Sigmoid colon (tissue), 4 donors: ENCODE measurements around the gene SLC22A5.

Experiments used
- POLR2AphosphoS5 ChIP-seq, 4 donors: sonication (generic); formaldehyde crosslinking; IDR thresholded peaks; one replicate each; pipeline ENCODE4 v1.6.1; 2017; ENCODE audit warnings: antibody characterized with exemption in 4 of 4
- TF ChIP-seq, protein P1 (sequence below), 4 experiments: fragments of 450-650 bp in 3 of 4; fragments of 200-600 bp in 1 of 4; IDR thresholded peaks; one replicate each; pipeline ENCODE4 v1.5.1; 2016 to 2019; ENCODE audit warnings: antibody characterized with exemption in 4 of 4, mild to moderate bottlenecking in 3 of 4, moderate library complexity in 2 of 4

DNA sequence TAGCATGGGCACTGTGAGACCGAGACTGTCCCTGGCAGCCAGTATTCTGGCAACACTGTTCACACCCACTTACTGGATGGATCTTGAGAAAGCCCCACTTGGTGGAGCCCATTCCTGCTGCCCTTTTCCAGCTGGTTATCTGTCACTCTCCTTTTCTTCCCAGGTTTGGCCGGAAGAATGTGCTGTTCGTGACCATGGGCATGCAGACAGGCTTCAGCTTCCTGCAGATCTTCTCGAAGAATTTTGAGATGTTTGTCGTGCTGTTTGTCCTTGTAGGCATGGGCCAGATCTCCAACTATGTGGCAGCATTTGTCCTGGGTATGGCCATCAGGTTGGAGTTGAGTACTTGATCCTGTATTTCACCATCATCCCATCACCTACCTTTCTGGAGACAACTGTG lies 14.5 kb downstream of the SLC22A5 start:
- TF ChIP-seq POLR2AphosphoS5 (IDR thresholded peaks at IDR 0.05), result no peak
- TF ChIP-seq, protein P1, sequence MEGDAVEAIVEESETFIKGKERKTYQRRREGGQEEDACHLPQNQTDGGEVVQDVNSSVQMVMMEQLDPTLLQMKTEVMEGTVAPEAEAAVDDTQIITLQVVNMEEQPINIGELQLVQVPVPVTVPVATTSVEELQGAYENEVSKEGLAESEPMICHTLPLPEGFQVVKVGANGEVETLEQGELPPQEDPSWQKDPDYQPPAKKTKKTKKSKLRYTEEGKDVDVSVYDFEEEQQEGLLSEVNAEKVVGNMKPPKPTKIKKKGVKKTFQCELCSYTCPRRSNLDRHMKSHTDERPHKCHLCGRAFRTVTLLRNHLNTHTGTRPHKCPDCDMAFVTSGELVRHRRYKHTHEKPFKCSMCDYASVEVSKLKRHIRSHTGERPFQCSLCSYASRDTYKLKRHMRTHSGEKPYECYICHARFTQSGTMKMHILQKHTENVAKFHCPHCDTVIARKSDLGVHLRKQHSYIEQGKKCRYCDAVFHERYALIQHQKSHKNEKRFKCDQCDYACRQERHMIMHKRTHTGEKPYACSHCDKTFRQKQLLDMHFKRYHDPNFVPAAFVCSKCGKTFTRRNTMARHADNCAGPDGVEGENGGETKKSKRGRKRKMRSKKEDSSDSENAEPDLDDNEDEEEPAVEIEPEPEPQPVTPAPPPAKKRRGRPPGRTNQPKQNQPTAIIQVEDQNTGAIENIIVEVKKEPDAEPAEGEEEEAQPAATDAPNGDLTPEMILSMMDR (IDR thresholded peaks at IDR 0.05), result no peak
